Tibial artery (tissue), 4 donors: ENCODE results near the gene PRKCSH.
"Not testable (repeated sequence)": the region's sequence is repeated elsewhere in the genome, so short reads cannot be mapped to it uniquely, and the experiment has no call there.

Experiments used
- DNase-seq, 2 donors: peaks; one replicate each; pipeline ENCODE4 v3.0.0-alpha.2; 2019
- H3K27ac ChIP-seq, 2 donors: fragments of 200-600 bp; sonication (generic) in 1 of 2; 1 replicate in 1 of 2; 2 replicates in 1 of 2; pipeline ENCODE4 v1.5.1; 2018 to 2019; ENCODE audit warnings: mild to moderate bottlenecking in 1 of 2
- H3K27me3 ChIP-seq, 2 donors: fragments of 200-600 bp; sonication (generic) in 1 of 2; one replicate each; pipeline versions ENCODE4 v1.5.1 to v1.6.0; 2016 to 2019
- H3K36me3 ChIP-seq, 3 donors: fragments of 200-600 bp; sonication (generic) in 2 of 3; one replicate each; pipeline ENCODE4 v1.5.1; 2016 to 2019; ENCODE audit warnings: mild to moderate bottlenecking in 2 of 3
- H3K4me1 ChIP-seq, 4 donors: fragments of 200-600 bp; sonication (generic) in 2 of 4; 1 replicate in 3 of 4; 2 replicates in 1 of 4; pipeline ENCODE4 v1.5.1; 2016 to 2019
- H3K4me3 ChIP-seq, 2 donors: fragments of 200-600 bp; sonication (generic) in 1 of 2; 1 replicate in 1 of 2; 2 replicates in 1 of 2; pipeline ENCODE4 v1.5.1; 2018 to 2019; ENCODE audit warnings: mild to moderate bottlenecking in 2 of 2
- H3K9me3 ChIP-seq, 3 donors: fragments of 200-600 bp; sonication (generic) in 1 of 3; one replicate each; pipeline ENCODE4 v1.5.1; 2016 to 2019
- intact Hi-C: fragments of 100-400 bp; cut with DNase I; formaldehyde crosslinking; loops from one replicate; pipeline ENCODE4 v1.15.0; 2023; ENCODE audit warnings: low total_unique reads
- TF ChIP-seq, protein P1 (sequence below), 2 experiments: fragments of 200-600 bp in 1 of 2; fragments of 450-650 bp in 1 of 2; IDR thresholded peaks; one replicate each; pipeline ENCODE4 v1.5.1; 2017 to 2019; ENCODE audit warnings: antibody characterized with exemption in 2 of 2, mild to moderate bottlenecking in 1 of 2, moderate library complexity in 1 of 2

Gene PRKCSH

DNA sequence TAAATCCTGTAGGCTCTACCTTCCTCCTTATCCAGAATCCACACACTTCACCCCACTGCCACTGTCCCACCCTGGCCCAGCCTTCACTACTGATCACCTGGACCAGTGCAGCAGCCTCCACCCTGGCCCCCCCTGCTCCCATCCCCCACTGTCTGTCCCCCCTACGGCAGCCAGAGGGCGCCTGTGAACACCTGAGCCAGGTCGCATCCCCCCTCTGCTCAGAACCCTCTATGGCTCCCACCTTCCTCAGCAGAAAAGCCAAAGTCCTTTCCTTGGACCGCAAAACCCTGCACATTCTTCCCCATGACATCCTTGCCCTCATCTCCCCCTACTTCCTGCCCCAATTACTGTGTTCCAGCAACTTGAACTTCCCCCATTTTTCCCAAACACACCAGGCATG lies 24.8 kb downstream of the PRKCSH start:
- TF ChIP-seq, protein P1, sequence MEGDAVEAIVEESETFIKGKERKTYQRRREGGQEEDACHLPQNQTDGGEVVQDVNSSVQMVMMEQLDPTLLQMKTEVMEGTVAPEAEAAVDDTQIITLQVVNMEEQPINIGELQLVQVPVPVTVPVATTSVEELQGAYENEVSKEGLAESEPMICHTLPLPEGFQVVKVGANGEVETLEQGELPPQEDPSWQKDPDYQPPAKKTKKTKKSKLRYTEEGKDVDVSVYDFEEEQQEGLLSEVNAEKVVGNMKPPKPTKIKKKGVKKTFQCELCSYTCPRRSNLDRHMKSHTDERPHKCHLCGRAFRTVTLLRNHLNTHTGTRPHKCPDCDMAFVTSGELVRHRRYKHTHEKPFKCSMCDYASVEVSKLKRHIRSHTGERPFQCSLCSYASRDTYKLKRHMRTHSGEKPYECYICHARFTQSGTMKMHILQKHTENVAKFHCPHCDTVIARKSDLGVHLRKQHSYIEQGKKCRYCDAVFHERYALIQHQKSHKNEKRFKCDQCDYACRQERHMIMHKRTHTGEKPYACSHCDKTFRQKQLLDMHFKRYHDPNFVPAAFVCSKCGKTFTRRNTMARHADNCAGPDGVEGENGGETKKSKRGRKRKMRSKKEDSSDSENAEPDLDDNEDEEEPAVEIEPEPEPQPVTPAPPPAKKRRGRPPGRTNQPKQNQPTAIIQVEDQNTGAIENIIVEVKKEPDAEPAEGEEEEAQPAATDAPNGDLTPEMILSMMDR (IDR thresholded peaks at IDR 0.05) = no peak
- intact Hi-C loops = no loop called here
- no peak overlapping the region for H3K27ac ChIP-seq
- no peak overlapping the region for H3K4me3 ChIP-seq
- DNase-seq = no peak
- peaks cover 0 to 32% of the 10 kb centered on the region in 2 donors for H3K27me3 ChIP-seq
- no peaks in the 10 kb centered on the region for H3K9me3 ChIP-seq
- H3K4me1 ChIP-seq = peaks cover 0 to 7% (median 0%) of the 10 kb centered on the region in 4 donors
- H3K36me3 ChIP-seq = no peaks in the 10 kb centered on the region

DNA sequence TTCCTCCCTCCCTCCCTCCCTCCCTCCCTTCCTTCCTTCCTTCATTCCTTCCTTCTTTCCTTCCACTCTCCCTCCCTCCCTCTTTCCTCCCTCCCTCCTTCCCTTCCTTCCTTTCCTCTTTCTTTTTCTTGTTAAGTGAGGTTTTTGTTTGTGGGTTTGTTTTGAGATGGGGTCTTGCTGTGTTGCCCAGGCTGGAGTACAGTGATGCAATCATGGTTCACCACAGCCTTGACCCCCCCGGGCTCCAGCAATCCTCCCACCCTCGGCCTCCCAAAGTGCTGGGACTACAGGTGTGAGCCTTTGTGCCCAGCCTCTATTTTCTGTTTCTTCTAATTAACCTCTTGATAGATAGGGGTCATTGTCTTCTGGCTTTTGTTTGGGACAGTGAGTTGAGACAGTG lies 26.0 kb downstream of the PRKCSH start:
- peaks cover 0 to 7% (median 0%) of the 10 kb centered on the region in 4 donors for H3K4me1 ChIP-seq
- intact Hi-C loops = no loop called here
- peaks cover 0 to 44% of the 10 kb centered on the region in 2 donors for H3K27me3 ChIP-seq
- H3K4me3 ChIP-seq = no peak overlapping the region
- no peaks in the 10 kb centered on the region for H3K9me3 ChIP-seq
- no peak overlapping the region for H3K27ac ChIP-seq
- no peak for DNase-seq
- no peaks in the 10 kb centered on the region for H3K36me3 ChIP-seq
- TF ChIP-seq, protein P1 (IDR thresholded peaks at IDR 0.05) = no peak

DNA sequence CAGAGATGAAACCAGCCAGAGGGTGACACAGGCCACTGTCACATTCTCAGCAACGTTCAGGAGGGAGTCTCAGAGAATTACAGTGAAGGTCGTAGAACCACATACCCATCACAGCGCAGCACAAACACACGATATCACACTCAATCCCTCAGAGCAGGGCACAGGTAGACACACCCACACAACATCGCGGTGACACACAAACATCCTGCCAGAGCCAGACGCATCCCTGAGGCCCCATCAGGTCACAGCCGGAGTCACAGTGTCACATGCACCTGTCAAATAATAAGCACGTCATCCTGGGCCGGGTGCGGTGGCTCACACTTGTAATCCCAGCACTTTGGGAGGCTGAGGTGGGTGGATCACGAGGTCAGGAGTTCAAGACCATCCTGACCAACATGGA lies 28.0 kb downstream of the PRKCSH start:
- intact Hi-C loops = no loop called here
- Histone ChIP-seq H3K27ac (no peak overlapping the region), H3K4me3 (no peak overlapping the region), H3K27me3 (peaks cover 0 to 30% of the 10 kb centered on the region in 2 donors), H3K36me3 (no peaks in the 10 kb centered on the region), H3K4me1 (no peaks in the 10 kb centered on the region), H3K9me3 (no peaks in the 10 kb centered on the region)
- TF ChIP-seq, protein P1 (IDR thresholded peaks at IDR 0.05) = no peak
- no peak for DNase-seq

DNA sequence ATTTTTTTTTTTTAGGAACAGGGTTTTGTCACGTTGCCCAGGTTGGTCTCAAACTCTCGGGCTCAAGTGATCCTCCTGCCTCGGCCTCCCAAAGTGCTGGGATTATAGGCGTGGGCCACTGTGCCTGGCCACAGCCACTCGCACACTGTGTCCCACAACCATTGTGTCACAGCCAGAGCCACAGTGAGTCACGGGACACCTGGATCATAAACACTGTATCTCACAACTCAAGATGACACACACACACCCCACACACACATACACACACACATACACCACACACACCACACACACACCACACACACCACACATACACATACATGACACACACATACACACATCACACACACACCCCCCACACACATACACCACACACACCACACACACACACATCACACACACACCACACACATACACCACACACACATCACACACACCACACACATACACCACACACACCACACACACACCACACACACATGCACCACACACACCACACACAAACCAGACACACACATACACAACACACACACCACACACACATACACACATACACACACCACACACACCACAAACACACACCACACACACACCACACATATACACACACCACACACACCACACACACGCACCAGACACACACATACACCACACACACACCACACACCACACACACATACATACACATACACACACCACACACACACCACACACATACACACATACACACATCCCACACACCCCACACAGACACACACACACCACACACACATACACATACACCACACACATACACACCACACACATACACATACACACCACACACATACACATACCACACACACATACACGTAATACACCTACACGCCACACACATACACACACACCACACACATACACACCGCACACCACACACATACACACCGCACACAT lies 29.2 kb downstream of the PRKCSH start:
- no peaks in the 10 kb centered on the region for H3K36me3 ChIP-seq
- intact Hi-C loops = no loop called here
- peaks cover 0 to 24% of the 10 kb centered on the region in 2 donors for H3K27me3 ChIP-seq
- H3K4me1 ChIP-seq = no peaks in the 10 kb centered on the region
- TF ChIP-seq, protein P1 (IDR thresholded peaks at IDR 0.05) = no peak
- no peak for DNase-seq
- no peaks in the 10 kb centered on the region for H3K9me3 ChIP-seq
- H3K4me3 ChIP-seq = no peak overlapping the region
- H3K27ac ChIP-seq = no peak overlapping the region

DNA sequence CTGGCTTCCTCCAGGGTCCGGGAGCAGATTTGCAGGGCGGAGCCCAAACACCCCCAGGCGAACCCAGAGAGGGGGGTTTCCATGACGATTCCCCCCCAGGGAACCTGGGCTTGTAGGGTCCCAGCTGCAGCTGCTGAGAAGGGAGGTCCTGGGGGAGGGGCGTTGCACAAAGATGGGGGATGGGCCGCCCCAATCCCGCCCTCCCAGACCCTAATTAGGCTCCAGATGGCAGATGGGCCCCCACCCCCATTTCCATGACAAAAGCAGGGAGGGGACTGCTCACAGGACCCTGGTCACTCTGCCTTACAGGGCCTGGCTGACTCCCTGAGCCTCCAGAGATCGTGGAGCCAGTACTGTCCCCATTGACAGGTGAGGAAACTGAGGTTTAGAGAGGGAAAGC lies 30.2 kb downstream of the PRKCSH start:
- Histone ChIP-seq H3K9me3 (no peaks in the 10 kb centered on the region), H3K36me3 (no peaks in the 10 kb centered on the region), H3K27ac (no peak overlapping the region), H3K4me1 (no peaks in the 10 kb centered on the region), H3K27me3 (peaks cover 0 to 21% of the 10 kb centered on the region in 2 donors), H3K4me3 (no peak overlapping the region)
- TF ChIP-seq, protein P1 (IDR thresholded peaks at IDR 0.05) = no peak
- no peak for DNase-seq
- intact Hi-C loops = no loop called here

DNA sequence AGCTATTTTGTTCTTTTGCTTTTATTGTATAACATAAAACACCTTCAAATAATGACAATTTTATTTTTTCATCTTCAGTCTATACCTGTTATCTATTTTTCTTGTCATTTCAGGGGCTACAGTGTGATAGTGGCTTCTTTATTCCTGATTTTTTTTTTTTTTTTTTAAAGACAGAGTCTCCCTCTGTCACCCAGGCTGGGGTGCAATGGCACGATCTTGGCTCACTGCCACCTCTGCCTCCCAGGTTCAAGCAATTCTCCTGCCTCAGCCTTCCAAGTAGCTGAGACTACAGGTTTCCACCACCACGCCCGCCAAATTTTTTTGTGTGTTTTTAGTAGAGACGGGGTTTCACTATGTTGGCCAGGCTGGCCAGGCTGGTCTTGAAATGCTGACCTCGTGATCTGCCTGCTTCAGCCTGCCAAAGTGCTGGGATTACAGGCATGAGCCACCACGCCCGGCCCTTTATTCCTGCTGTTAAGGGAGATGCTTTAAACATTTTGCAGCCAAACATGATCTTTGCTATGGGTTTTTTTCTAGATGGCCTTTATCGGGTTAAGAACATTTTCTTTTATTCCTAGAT lies 32.9 kb downstream of the PRKCSH start:
- DNase-seq, H3K4me1 ChIP-seq, H3K4me3 ChIP-seq, intact Hi-C loops, H3K27ac ChIP-seq, H3K36me3 ChIP-seq, H3K9me3 ChIP-seq: not testable (repeated sequence)
- peaks cover 0 to 29% of the 10 kb centered on the region in 2 donors for H3K27me3 ChIP-seq
